A673 (cell line): ENCODE data around the gene RBM17. TPM values are rescaled to one million over a fixed set of nuclear protein-coding genes. Genes with fewer than 3 reads are reported as not detected.

Experiments used
- BruUV-seq: library from RNA; stranded (reverse); fragments of 400-500 nt; replicated peaks from 2 replicates; lab custom pipeline; 2021; lab: Mats Ljungman, UMichigan
- CTCF ChIA-PET: fragments of 300-600 bp; sonication (Branson Sonifier 250); formaldehyde crosslinking; loops from one replicate; lab custom pipeline; 2022; ENCODE audit warnings: antibody characterized with exemption; lab: Charles Lee
- POLR2A ChIA-PET: fragments of 300-600 bp; sonication (Branson Sonifier 250); formaldehyde crosslinking; loops from one replicate; lab custom pipeline; 2022; ENCODE audit warnings: antibody characterized with exemption; ENCODE audit not compliant: low non-redundant PET; lab: Charles Lee
- DNase-seq: peaks from one replicate; pipeline ENCODE4 v3.0.0-alpha.2; 2015; ENCODE audit warnings: low spot score
- H3K27ac ChIP-seq: fragments of 200-600 bp; sonication (generic); 2 replicates; pipeline ENCODE4 v1.5.1; 2016; ENCODE audit warnings: mixed run types, low read depth, mild to moderate bottlenecking, mixed read lengths, antibody characterized with exemption, low read length; ENCODE audit not compliant: poor library complexity, severe bottlenecking
- H3K27me3 ChIP-seq: fragments of 200-600 bp; sonication (generic); replicated peaks from 2 replicates; pipeline ENCODE4 v1.6.1; 2017; ENCODE audit warnings: mixed run types, low read depth, mild to moderate bottlenecking, mixed read lengths, antibody characterized with exemption, low read length; ENCODE audit not compliant: insufficient read depth, poor library complexity
- H3K36me3 ChIP-seq: fragments of 200-600 bp; sonication (generic); 2 replicates; pipeline ENCODE4 v1.6.1; 2016; ENCODE audit warnings: mixed run types, mild to moderate bottlenecking, mixed read lengths, antibody characterized with exemption, low read length; ENCODE audit not compliant: insufficient read depth, poor library complexity, severe bottlenecking
- H3K4me1 ChIP-seq: fragments of 200-600 bp; sonication (generic); 2 replicates; pipeline ENCODE4 v1.6.1; 2017; ENCODE audit warnings: mixed run types, mild to moderate bottlenecking, mixed read lengths, antibody characterized with exemption, low read length; ENCODE audit not compliant: insufficient read depth, poor library complexity, severe bottlenecking
- H3K4me3 ChIP-seq: fragments of 200-600 bp; sonication (generic); 2 replicates; pipeline ENCODE4 v1.5.1; 2016; ENCODE audit warnings: low read depth, mixed run types, mild to moderate bottlenecking, mixed read lengths, low read length; ENCODE audit not compliant: poor library complexity, severe bottlenecking
- H3K9me3 ChIP-seq: fragments of 200-600 bp; sonication (generic); 2 replicates; pipeline ENCODE4 v1.6.1; 2016; ENCODE audit warnings: mixed run types, low read depth, mild to moderate bottlenecking, mixed read lengths, antibody characterized with exemption, low read length; ENCODE audit not compliant: poor library complexity, severe bottlenecking
- CTCF ChIP-seq: fragments of 300-800, 200-600 bp; sonication (generic); conservative IDR thresholded peaks from 2 replicates; pipeline ENCODE4 v1.5.1; 2017; ENCODE audit warnings: low read depth, mild to moderate bottlenecking, antibody characterized with exemption, low read length, moderate library complexity, mixed read lengths
- EZH2 ChIP-seq: fragments of 200-600 bp; sonication (generic); IDR thresholded peaks from 2 replicates; pipeline ENCODE4 v1.6.1; 2017; ENCODE audit warnings: borderline replicate concordance, low read depth, mild to moderate bottlenecking, mixed read lengths, antibody characterized with exemption, low read length; ENCODE audit not compliant: poor library complexity, severe bottlenecking
- intact Hi-C: fragments of 100-400 bp; cut with micrococcal nuclease; formaldehyde crosslinking; loops from one replicate; pipeline ENCODE4 v1.10.0; 2022; ENCODE audit not compliant: unreplicated experiment
- total RNA-seq: library from RNA; stranded (reverse); gene quantifications from 2 replicates; pipeline ENCODE4 v1.2.3, GENCODE V29; 2021

Gene RBM17
- total RNA-seq, 1 experiment from 2014 or later, result 195 TPM

GRCh38 chr10:6068422-6068821 is 20.4 kb upstream of the RBM17 start:
- Histone ChIP-seq H3K36me3 (no peaks in the 10 kb centered on the region), H3K27me3 (peaks cover 32% of the 10 kb centered on the region), H3K4me1 (no peaks in the 10 kb centered on the region), H3K27ac (no peak overlapping the region), H3K4me3 (no peak overlapping the region), H3K9me3 (no peaks in the 10 kb centered on the region)
- CTCF ChIA-PET, result no interaction called here
- POLR2A ChIA-PET, result no interaction called here
- intact Hi-C loops, result no loop called here
- no peak for TF ChIP-seq EZH2
- TF ChIP-seq CTCF, result no peak
- DNase-seq, result no peak
- BruUV-seq, result no TSS peak

GRCh38 chr10:6069081-6069931 is 19.5 kb upstream of the RBM17 start:
- BruUV-seq, result no TSS peak
- Histone ChIP-seq H3K36me3 (no peaks in the 10 kb centered on the region), H3K4me1 (no peaks in the 10 kb centered on the region), H3K4me3 (no peak overlapping the region), H3K9me3 (no peaks in the 10 kb centered on the region), H3K27me3 (peaks cover 40% of the 10 kb centered on the region), H3K27ac (no peak overlapping the region)
- POLR2A ChIA-PET, result no interaction called here
- CTCF ChIA-PET, result no interaction called here
- no peak for DNase-seq
- intact Hi-C loops, result no loop called here
- TF ChIP-seq EZH2, result no peak
- TF ChIP-seq CTCF, result no peak

GRCh38 chr10:6070660-6071059 is 18.2 kb upstream of the RBM17 start:
- H3K36me3 ChIP-seq, result no peaks in the 10 kb centered on the region
- no TSS peak for BruUV-seq

More at GRCh38 chr10:6070660-6071059, 18.2 kb upstream of the RBM17 start:
- no peak for DNase-seq
- Histone ChIP-seq H3K27ac (no peak overlapping the region), H3K27me3 (peaks cover 49% of the 10 kb centered on the region), H3K4me1 (no peaks in the 10 kb centered on the region), H3K4me3 (no peak overlapping the region), H3K9me3 (no peaks in the 10 kb centered on the region)
- ChIA-PET POLR2A (no interaction called here), CTCF (no interaction called here)
- intact Hi-C loops, result no loop called here
- TF ChIP-seq CTCF (no peak), EZH2 (no peak)
